Chondrocyte (in vitro differentiated cells): Measurements from ENCODE around the gene CNPY4. TPM values are rescaled to one million over a fixed set of nuclear protein-coding genes. Genes with fewer than 3 reads are reported as not detected.

Experiments
- DNase-seq: peaks from one replicate; pipeline ENCODE4 v3.0.0; 2021; ENCODE audit warnings: mixed read lengths, low spot score
- H3K27ac Mint-ChIP-seq: one replicate; pipeline ENCODE4 v1.8.0; 2021; ENCODE audit warnings: mild to moderate bottlenecking, moderate library complexity, mixed read lengths; ENCODE audit not compliant: unreplicated experiment
- H3K27me3 Mint-ChIP-seq: 2 replicates; pipeline ENCODE4 v1.8.0; 2021; ENCODE audit warnings: low read depth, mixed read lengths
- H3K36me3 Mint-ChIP-seq: 2 replicates; pipeline ENCODE4 v1.8.0; 2021; ENCODE audit warnings: low read depth, mixed read lengths
- H3K4me1 Mint-ChIP-seq: 2 replicates; pipeline ENCODE4 v1.8.0; 2021; ENCODE audit warnings: low read depth, mild to moderate bottlenecking, mixed read lengths
- H3K4me3 Mint-ChIP-seq: one replicate; pipeline ENCODE4 v1.8.0; 2021; ENCODE audit warnings: mild to moderate bottlenecking, moderate library complexity, mixed read lengths; ENCODE audit not compliant: unreplicated experiment
- H3K9me3 Mint-ChIP-seq: 2 replicates; pipeline ENCODE4 v1.8.0; 2021; ENCODE audit warnings: low read depth, mixed read lengths
- CTCF ChIP-seq: fragments of 200-600 bp; sonication (generic); IDR thresholded peaks from 2 replicates; pipeline ENCODE4 v1.5.0; 2021; ENCODE audit warnings: antibody characterized with exemption, mild to moderate bottlenecking, moderate library complexity
- total RNA-seq: library from RNA; stranded (reverse); gene quantifications from 3 replicates; pipeline ENCODE4 v1.2.1, GENCODE V29; 2021

The CNPY4 gene
- total RNA-seq, 1 donor from 2014 or later: 31.5 TPM

GRCh38 chr7:100093054-100093453 is 26.4 kb upstream of the CNPY4 start:
- Mint-ChIP-seq H3K9me3 (no peaks in the 10 kb centered on the region), H3K4me3 (no peak overlapping the region)
- TF ChIP-seq CTCF: no peak

GRCh38 chr7:100093498-100093897 is 25.9 kb upstream of the CNPY4 start:
- no peaks in the 10 kb centered on the region for H3K9me3 Mint-ChIP-seq
- H3K4me1 Mint-ChIP-seq: peaks cover 15% of the 10 kb centered on the region
- no peak for TF ChIP-seq CTCF
- no peaks in the 10 kb centered on the region for H3K27me3 Mint-ChIP-seq
- no peak overlapping the region for H3K27ac Mint-ChIP-seq
- H3K4me3 Mint-ChIP-seq: no peak overlapping the region
- H3K36me3 Mint-ChIP-seq: peaks cover 51% of the 10 kb centered on the region
- DNase-seq: no peak

More at GRCh38 chr7:100093054-100093453, 26.4 kb upstream of the CNPY4 start:
- Mint-ChIP-seq H3K36me3 (peaks cover 48% of the 10 kb centered on the region), H3K27ac (no peak overlapping the region), H3K4me1 (peaks cover 17% of the 10 kb centered on the region), H3K27me3 (no peaks in the 10 kb centered on the region)
- no peak for DNase-seq

- no peak overlapping the region for H3K27ac Mint-ChIP-seq
- peaks cover 19% of the 10 kb centered on the region for H3K4me1 Mint-ChIP-seq
- no peaks in the 10 kb centered on the region for H3K9me3 Mint-ChIP-seq
- peaks cover 56% of the 10 kb centered on the region for H3K36me3 Mint-ChIP-seq
- no peak for TF ChIP-seq CTCF
- no peaks in the 10 kb centered on the region for H3K27me3 Mint-ChIP-seq
- no peak overlapping the region for H3K4me3 Mint-ChIP-seq
- no peak for DNase-seq
These were observed 25.4 kb upstream of the CNPY4 start for GRCh38 chr7:100093925-100094486.

GRCh38 chr7:100095289-100095688 is 24.1 kb upstream of the CNPY4 start:
- H3K27me3 Mint-ChIP-seq: no peaks in the 10 kb centered on the region

GRCh38 chr7:100095704-100096103 is 23.7 kb upstream of the CNPY4 start:
- DNase-seq: no peak
- Mint-ChIP-seq H3K27ac (no peak overlapping the region), H3K9me3 (no peaks in the 10 kb centered on the region), H3K4me1 (peaks cover 21% of the 10 kb centered on the region), H3K27me3 (no peaks in the 10 kb centered on the region), H3K4me3 (no peak overlapping the region), H3K36me3 (peaks cover 58% of the 10 kb centered on the region)
- TF ChIP-seq CTCF: no peak

More at GRCh38 chr7:100095289-100095688, 24.1 kb upstream of the CNPY4 start:
- H3K4me1 Mint-ChIP-seq: peaks cover 23% of the 10 kb centered on the region
- no peak for DNase-seq
- H3K4me3 Mint-ChIP-seq: no peak overlapping the region
- TF ChIP-seq CTCF: no peak
- no peaks in the 10 kb centered on the region for H3K9me3 Mint-ChIP-seq
- H3K27ac Mint-ChIP-seq: no peak overlapping the region
- H3K36me3 Mint-ChIP-seq: peaks cover 60% of the 10 kb centered on the region
